SK-MEL-5 (cell line): Measurements from ENCODE around the gene DNAJB9. TPM values are rescaled to one million over a fixed set of nuclear protein-coding genes. Genes with fewer than 3 reads are reported as not detected.
A peak's percentile ranks its signal among the peaks of the same experiment; 100 is the strongest.

Source experiments
- DNase-seq: peaks from one replicate; pipeline ENCODE4 v3.0.0-alpha.2; 2016; ENCODE audit warnings: low read depth, low spot score
- in situ Hi-C: cut with HindIII; loops from 2 replicates; pipeline ENCODE4 v1.10.0; 2016; ENCODE audit warnings: low sequenced_read_pairs, high pct_unique_total_duplicates, low pct_unique_long_range_greater_than_20kb
- total RNA-seq: library from RNA; depleted of rRNA; stranded (reverse); fragments of >200 nt; shearing (Covaris generic); gene quantifications from 2 replicates; pipeline ENCODE4 v1.2.3, GENCODE V29; 2014

The DNAJB9 gene
- total RNA-seq, 1 experiment from 2014 or later, result 77.8 TPM

- DNase-seq, result peak; percentile 77
- in situ Hi-C loops, result no loop called here
Observed at GRCh38 chr7:108592646-108593201, 23.1 kb downstream of the DNAJB9 start.

GRCh38 chr7:108596560-108596959, 26.9 kb downstream of the DNAJB9 start:
- no peak for DNase-seq
- in situ Hi-C loops, result no loop called here

- DNase-seq, result no peak
- in situ Hi-C loops, result no loop called here
Observed at GRCh38 chr7:108598153-108598552, 28.5 kb downstream of the DNAJB9 start.

- no peak for DNase-seq
- in situ Hi-C loops, result no loop called here
Observed at GRCh38 chr7:108598914-108599580, 29.4 kb downstream of the DNAJB9 start.

GRCh38 chr7:108600399-108600798, 30.7 kb downstream of the DNAJB9 start:
- in situ Hi-C loops, result no loop called here
- no peak for DNase-seq

GRCh38 chr7:108603656-108604306, 34.1 kb downstream of the DNAJB9 start:
- in situ Hi-C loops, result no loop called here
- DNase-seq, result no peak

- in situ Hi-C loops, result no loop called here
- DNase-seq, result no peak
Observed at GRCh38 chr7:108604307-108605077, 34.8 kb downstream of the DNAJB9 start.

- DNase-seq, result no peak
- in situ Hi-C loops, result no loop called here
Observed at GRCh38 chr7:108605559-108606201, 36.0 kb downstream of the DNAJB9 start.

- in situ Hi-C loops, result no loop called here
- no peak for DNase-seq
Observed at GRCh38 chr7:108609643-108610042, 40.0 kb downstream of the DNAJB9 start.

- in situ Hi-C loops, result no loop called here
Observed at GRCh38 chr7:108611268-108611667, 41.6 kb downstream of the DNAJB9 start.

GRCh38 chr7:108613147-108613948, 43.7 kb downstream of the DNAJB9 start:
- peak; percentile 79 for DNase-seq
- in situ Hi-C loops, result no loop called here

More at GRCh38 chr7:108611268-108611667, 41.6 kb downstream of the DNAJB9 start:
- DNase-seq, result no peak

- DNase-seq, result no peak
- in situ Hi-C loops, result no loop called here
Observed at GRCh38 chr7:108613949-108614381, 44.3 kb downstream of the DNAJB9 start.

GRCh38 chr7:108614896-108615295, 45.2 kb downstream of the DNAJB9 start:
- in situ Hi-C loops, result no loop called here
- no peak for DNase-seq

- in situ Hi-C loops, result no loop called here
Observed at GRCh38 chr7:108618056-108618455, 48.4 kb downstream of the DNAJB9 start.

GRCh38 chr7:108623220-108623619, 53.5 kb downstream of the DNAJB9 start:
- in situ Hi-C loops, result no loop called here
- no peak for DNase-seq

More at GRCh38 chr7:108618056-108618455, 48.4 kb downstream of the DNAJB9 start:
- no peak for DNase-seq
